Astrocyte of the cerebellum (primary cell): ENCODE measurements around the gene SDHAF3.

Experiments
- DNase-seq: peaks from one replicate; pipeline ENCODE4 v3.0.0-alpha.2; 2011; ENCODE audit warnings: low read depth
- H3K4me3 ChIP-seq: 2 replicates; pipeline ENCODE4 v1.5.1; 2011; ENCODE audit warnings: mild to moderate bottlenecking, low read depth, low read length, moderate library complexity
- in situ Hi-C: cut with HindIII; loops from 2 replicates; pipeline ENCODE4 v1.10.0; 2017; ENCODE audit warnings: low sequenced_read_pairs
- TF ChIP-seq, protein P1 (sequence below): IDR thresholded peaks from 2 replicates; pipeline ENCODE4 v1.5.1; 2012; ENCODE audit warnings: low read length, low read depth, moderate library complexity, mild to moderate bottlenecking; ENCODE audit errors: missing control alignments

Gene SDHAF3

DNA sequence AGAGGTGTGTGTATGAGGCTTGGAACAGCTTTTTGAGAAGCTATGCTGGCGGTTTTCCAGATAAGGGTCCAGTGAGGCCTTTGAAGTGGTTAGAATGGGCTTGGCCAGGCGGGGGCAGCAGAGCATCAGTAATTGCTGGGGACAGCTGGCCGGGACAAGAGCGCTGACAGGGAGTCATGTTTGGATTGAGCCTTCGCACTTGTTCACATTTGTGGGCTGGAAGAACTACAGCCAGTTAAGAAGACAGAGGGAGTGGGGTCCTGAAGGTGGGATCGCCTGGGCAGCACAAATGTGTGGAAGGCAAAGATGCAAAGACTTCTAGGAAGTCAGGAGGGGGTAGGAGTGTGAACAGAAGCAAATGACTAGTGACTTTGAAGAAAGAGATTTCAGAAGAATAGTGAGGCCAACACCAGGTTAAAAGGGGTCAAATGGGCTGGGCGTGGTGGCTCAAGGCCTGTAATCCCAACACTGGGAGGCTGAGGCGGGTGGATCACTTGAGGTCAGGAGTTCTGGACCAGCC, 12.7 kb upstream of the SDHAF3 start:
- H3K4me3 ChIP-seq, result no peak overlapping the region
- in situ Hi-C loops, result no loop called here
- TF ChIP-seq, protein P1, sequence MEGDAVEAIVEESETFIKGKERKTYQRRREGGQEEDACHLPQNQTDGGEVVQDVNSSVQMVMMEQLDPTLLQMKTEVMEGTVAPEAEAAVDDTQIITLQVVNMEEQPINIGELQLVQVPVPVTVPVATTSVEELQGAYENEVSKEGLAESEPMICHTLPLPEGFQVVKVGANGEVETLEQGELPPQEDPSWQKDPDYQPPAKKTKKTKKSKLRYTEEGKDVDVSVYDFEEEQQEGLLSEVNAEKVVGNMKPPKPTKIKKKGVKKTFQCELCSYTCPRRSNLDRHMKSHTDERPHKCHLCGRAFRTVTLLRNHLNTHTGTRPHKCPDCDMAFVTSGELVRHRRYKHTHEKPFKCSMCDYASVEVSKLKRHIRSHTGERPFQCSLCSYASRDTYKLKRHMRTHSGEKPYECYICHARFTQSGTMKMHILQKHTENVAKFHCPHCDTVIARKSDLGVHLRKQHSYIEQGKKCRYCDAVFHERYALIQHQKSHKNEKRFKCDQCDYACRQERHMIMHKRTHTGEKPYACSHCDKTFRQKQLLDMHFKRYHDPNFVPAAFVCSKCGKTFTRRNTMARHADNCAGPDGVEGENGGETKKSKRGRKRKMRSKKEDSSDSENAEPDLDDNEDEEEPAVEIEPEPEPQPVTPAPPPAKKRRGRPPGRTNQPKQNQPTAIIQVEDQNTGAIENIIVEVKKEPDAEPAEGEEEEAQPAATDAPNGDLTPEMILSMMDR, result peak; percentile 66
- peak; percentile 42 for DNase-seq

DNA sequence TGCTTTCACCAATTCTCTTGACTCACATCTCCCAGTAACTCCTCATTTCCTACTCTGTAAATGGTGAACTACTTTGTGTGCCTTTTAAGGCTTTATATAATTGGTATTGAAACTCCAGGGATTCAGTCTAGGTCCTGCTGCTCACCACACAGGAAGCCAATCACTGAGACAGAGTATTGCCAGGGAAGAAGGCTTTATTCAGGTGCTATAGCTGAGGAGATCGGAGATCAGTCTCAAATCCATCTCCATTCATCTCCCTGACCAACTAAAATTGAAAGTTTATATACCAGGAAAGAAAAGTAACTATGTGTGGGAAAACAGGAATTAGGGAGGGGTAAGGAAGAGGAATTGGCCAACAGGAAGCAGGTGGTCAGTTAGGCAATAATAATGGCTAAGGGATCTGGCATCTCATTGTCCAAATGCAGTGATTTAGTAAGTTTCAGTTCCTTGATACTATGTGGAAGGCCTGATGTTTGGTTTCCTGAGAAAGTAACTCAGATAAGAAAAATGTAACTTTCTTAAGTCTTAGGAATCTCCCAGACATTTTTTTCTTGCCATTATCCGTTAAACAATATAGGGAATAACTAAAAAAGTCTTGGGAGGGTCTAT, 10.2 kb upstream of the SDHAF3 start:
- TF ChIP-seq, protein P1, result no peak
- DNase-seq, result no peak
- in situ Hi-C loops, result no loop called here
- H3K4me3 ChIP-seq, result no peak overlapping the region

DNA sequence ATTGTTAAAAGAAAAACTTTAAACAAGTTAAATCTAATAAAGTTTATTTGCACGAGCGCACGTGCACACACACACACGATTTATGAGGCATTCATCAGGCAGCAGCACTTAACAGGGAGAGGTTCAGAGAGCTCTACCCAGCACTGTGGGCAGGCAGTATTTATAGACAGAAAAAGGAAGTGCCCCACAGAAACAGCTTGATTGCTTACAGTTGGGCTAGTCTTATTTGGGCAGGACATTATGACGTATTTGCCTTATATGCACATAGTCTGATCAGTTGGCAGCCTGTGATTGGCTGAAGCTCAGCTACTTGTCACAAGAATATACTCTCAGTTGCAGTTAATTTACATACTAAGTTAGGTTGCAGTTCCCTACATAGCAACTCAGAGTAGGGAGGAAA, 1.2 kb upstream of the SDHAF3 start:
- H3K4me3 ChIP-seq, result no peak overlapping the region
- in situ Hi-C loops, result no loop called here
- DNase-seq, result no peak
- TF ChIP-seq, protein P1, result no peak

DNA sequence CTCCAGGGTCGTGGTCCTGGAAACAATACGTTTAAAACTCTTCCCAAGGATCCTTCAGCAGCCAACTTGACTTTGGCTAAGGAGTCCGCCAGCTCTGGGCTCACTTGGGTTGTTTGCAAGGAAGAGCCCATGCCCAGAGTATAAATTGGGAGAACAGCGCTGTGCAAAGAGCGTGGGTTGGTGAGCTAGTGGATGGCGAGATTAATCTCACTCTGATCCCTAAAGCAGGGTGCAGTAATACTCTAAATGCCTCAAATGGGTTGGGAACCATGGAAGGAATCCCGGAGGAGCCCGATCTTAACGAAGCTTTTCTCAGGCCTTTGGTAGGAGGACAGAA, 495 bp upstream of the SDHAF3 start:
- peak overlapping the region; percentile 96 for H3K4me3 ChIP-seq
- DNase-seq, result no peak
- in situ Hi-C loops, result no loop called here
- TF ChIP-seq, protein P1, result no peak

DNA sequence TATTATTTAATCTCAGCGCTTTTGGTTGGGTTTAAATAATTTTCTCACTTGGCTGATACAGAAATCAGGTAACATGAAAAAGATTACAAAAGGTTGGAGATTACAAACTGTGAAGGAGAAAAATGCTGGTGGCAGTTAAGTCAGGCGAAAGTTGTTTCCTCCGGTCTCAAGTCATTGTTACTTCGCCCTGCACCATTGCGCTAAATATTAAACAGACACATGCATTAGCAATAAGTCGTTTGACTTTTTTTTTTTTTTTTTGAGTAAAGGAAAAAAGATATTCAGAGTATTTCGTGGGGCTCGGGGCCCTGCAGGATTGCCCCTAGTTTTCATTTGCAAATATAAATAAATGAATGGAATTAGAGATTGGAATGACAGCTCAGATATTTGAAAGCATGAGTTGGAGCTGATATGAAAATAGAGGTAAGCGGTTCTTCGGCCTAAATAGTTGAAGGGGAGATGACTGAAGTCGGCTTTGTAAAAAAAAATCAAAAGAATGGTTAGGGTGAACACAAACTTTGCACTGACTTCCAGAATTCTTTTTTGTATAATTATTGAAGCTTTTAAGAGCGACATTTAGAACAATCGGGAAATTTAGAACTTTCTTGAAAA, 914 bp downstream of the SDHAF3 start:
- in situ Hi-C loops, result no loop called here

DNA sequence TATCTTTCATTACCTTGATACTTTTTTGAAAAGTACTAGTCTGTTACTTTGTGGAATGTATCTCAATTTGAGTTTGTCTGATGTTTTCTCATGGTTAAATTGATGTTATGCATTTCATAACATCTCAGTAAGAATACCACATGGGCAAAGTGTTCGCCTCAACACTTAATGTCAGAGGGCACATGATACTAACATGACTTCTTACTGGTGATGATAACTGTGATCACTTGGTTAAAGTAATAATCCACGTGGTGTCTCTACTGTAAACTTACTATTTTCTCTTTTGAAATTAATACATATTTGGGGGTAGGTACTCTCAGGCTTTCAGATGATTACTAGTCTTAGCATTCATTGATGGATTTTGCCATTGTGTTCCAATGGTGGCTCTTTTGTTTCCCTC, 2.2 kb downstream of the SDHAF3 start:
- DNase-seq, result no peak
- H3K4me3 ChIP-seq, result no peak overlapping the region
- TF ChIP-seq, protein P1, result no peak
- in situ Hi-C loops, result no loop called here

More for the DNA sequence above, 914 bp downstream of the SDHAF3 start:
- peak overlapping the region; percentile 96 for H3K4me3 ChIP-seq
- no peak for DNase-seq
- TF ChIP-seq, protein P1, result no peak
